ENCODE measurements around the gene CNBP.

The CNBP gene

DNA sequence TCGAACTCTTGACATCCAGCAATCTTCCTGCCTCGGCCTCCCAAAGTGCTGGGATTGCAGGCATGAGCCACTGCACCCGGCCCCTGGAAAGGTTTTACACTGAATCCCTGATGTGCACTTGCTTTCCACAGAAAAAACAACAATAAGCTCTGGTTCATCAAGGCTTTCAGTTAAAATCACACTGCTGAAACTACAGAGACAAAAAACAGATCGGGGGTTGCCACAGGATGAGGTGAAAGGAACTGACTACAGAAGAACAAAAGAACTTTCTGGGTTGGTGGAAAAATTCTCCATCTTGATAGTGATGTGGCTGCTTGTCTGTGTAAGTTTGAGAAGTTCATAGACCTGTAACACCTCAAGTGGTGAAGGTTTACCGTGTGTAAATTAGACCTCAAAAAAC lies 65.0 kb downstream of the CNBP start:
- TF ChIP-seq, protein P1, sequence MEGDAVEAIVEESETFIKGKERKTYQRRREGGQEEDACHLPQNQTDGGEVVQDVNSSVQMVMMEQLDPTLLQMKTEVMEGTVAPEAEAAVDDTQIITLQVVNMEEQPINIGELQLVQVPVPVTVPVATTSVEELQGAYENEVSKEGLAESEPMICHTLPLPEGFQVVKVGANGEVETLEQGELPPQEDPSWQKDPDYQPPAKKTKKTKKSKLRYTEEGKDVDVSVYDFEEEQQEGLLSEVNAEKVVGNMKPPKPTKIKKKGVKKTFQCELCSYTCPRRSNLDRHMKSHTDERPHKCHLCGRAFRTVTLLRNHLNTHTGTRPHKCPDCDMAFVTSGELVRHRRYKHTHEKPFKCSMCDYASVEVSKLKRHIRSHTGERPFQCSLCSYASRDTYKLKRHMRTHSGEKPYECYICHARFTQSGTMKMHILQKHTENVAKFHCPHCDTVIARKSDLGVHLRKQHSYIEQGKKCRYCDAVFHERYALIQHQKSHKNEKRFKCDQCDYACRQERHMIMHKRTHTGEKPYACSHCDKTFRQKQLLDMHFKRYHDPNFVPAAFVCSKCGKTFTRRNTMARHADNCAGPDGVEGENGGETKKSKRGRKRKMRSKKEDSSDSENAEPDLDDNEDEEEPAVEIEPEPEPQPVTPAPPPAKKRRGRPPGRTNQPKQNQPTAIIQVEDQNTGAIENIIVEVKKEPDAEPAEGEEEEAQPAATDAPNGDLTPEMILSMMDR (IDR thresholded peaks at IDR 0.05), result no peak
- no peaks in the 10 kb centered on the region for H3K9me3 Mint-ChIP-seq
- peaks cover 10% of the 10 kb centered on the region for H3K36me3 Mint-ChIP-seq (ENCODE audit: low read depth)
- H3K27me3 Mint-ChIP-seq (ENCODE audit: low read depth, poor library complexity), result peaks cover 18% of the 10 kb centered on the region
- H3K27ac Mint-ChIP-seq, result no peak overlapping the region
- peaks cover 65% of the 10 kb centered on the region for H3K4me1 Mint-ChIP-seq
- DNase-seq, result no peak
- peak overlapping the region; percentile 84 for H3K4me3 Mint-ChIP-seq
